OCI-LY7 (cell line): ENCODE results near the gene SH3BP1. TPM values are rescaled to one million over a fixed set of nuclear protein-coding genes. Genes with fewer than 3 reads are reported as not detected.

Experiments used
- BruUV-seq: library from RNA; stranded (reverse); fragments of 400-500 nt; replicated peaks from 2 replicates; lab custom pipeline; 2021; lab: Mats Ljungman, UMichigan
- CTCF ChIA-PET: fragments of 300-600 bp; sonication (Branson Sonifier 250); formaldehyde crosslinking; loops from one replicate; lab custom pipeline; 2022; ENCODE audit warnings: antibody characterized with exemption; ENCODE audit not compliant: unreplicated experiment; lab: Charles Lee
- POLR2A ChIA-PET: fragments of 300-600 bp; sonication (Branson Sonifier 250); formaldehyde crosslinking; loops from one replicate; lab custom pipeline; 2022; ENCODE audit warnings: antibody characterized with exemption; lab: Charles Lee
- DNase-seq: peaks from one replicate; pipeline ENCODE4 v3.0.0-alpha.2; 2015; ENCODE audit warnings: low spot score
- H2AFZ ChIP-seq: fragments of 200-600 bp; sonication (generic), shearing (Covaris generic); 2 replicates; pipeline ENCODE4 v1.6.1; 2014; ENCODE audit warnings: mild to moderate bottlenecking, antibody characterized with exemption, low read length, moderate library complexity
- H3K27ac ChIP-seq: fragments of 200-600 bp; sonication (generic); 2 replicates; pipeline ENCODE4 v1.5.1; 2014; ENCODE audit warnings: mixed run types, low read depth, mild to moderate bottlenecking, moderate library complexity, low read length, inconsistent platforms; ENCODE audit not compliant: poor library complexity, severe bottlenecking
- H3K36me3 ChIP-seq: fragments of 200-600 bp; sonication (generic); 2 replicates; pipeline ENCODE4 v1.6.1; 2014; ENCODE audit warnings: mild to moderate bottlenecking, antibody characterized with exemption, low read length, moderate library complexity, mixed read lengths; ENCODE audit not compliant: insufficient read depth
- H3K4me1 ChIP-seq: fragments of 200-600 bp; sonication (generic); 2 replicates; pipeline ENCODE4 v1.5.1; 2014; ENCODE audit warnings: mild to moderate bottlenecking, low read length; ENCODE audit not compliant: insufficient read depth, poor library complexity, severe bottlenecking
- H3K4me2 ChIP-seq: fragments of 200-600 bp; sonication (generic); 2 replicates; pipeline ENCODE4 v1.6.1; 2014; ENCODE audit warnings: mild to moderate bottlenecking, low read length
- H3K4me3 ChIP-seq: fragments of 200-600 bp; sonication (generic); 2 replicates; pipeline ENCODE4 v1.5.1; 2014; ENCODE audit warnings: mild to moderate bottlenecking, low read depth, low read length; ENCODE audit not compliant: poor library complexity, severe bottlenecking
- H3K79me2 ChIP-seq: fragments of 200-600 bp; sonication (generic); 2 replicates; pipeline ENCODE4 v1.6.1; 2016; ENCODE audit warnings: low read depth, mild to moderate bottlenecking, low read length, moderate library complexity, mixed read lengths; ENCODE audit not compliant: insufficient read depth
- H3K9me2 ChIP-seq: fragments of 200-600 bp; sonication (generic); 2 replicates; pipeline ENCODE4 v1.6.1; 2016; ENCODE audit warnings: mild to moderate bottlenecking, low read length, mixed read lengths; ENCODE audit not compliant: insufficient read depth
- H3K9me3 ChIP-seq: fragments of 200-600 bp; sonication (generic); 2 replicates; pipeline ENCODE4 v1.6.1; 2014; ENCODE audit warnings: mild to moderate bottlenecking, mixed run types, low read length, mixed read lengths
- H4K20me1 ChIP-seq: fragments of 200-600 bp; sonication (generic); 2 replicates; pipeline ENCODE4 v1.6.1; 2014; ENCODE audit warnings: mild to moderate bottlenecking, antibody characterized with exemption, low read length, moderate library complexity, mixed read lengths; ENCODE audit not compliant: insufficient read depth
- EZH2phosphoT487 ChIP-seq: fragments of 200-600 bp; sonication (generic); IDR thresholded peaks from 2 replicates; pipeline ENCODE4 v1.6.1; 2018; ENCODE audit warnings: low read depth, borderline replicate concordance, mild to moderate bottlenecking, mixed run types, antibody characterized with exemption, low read length, moderate library complexity, mixed read lengths
- intact Hi-C: fragments of 100-400 bp; cut with micrococcal nuclease; formaldehyde crosslinking; loops from one replicate; pipeline ENCODE4 v1.10.0; 2022; ENCODE audit not compliant: unreplicated experiment
- total RNA-seq, 2 experiments: library from RNA; depleted of rRNA in 1 of 2; stranded (reverse); fragments of >200 nt in 1 of 2; shearing (Covaris generic) in 1 of 2; gene quantifications; 2 replicates each; pipeline ENCODE4 v1.2.3, GENCODE V29; 2014 to 2022
- TF ChIP-seq, protein P1 (sequence below): fragments of 200-600 bp; sonication (generic); conservative IDR thresholded peaks from 2 replicates; pipeline ENCODE4 v1.5.1; 2014; ENCODE audit warnings: mild to moderate bottlenecking, antibody characterized with exemption, low read length, moderate library complexity, mixed read lengths

SH3BP1 gene
- total RNA-seq, 2 experiments from 2014 or later = 15.3 to 48.4 TPM

GRCh38 chr22:37701141-37701786, 61.8 kb downstream of the SH3BP1 start:
- no peaks in the 10 kb centered on the region for H3K79me2 ChIP-seq
- no peak overlapping the region for H3K27ac ChIP-seq
- no peak for TF ChIP-seq EZH2phosphoT487
- TF ChIP-seq, protein P1, sequence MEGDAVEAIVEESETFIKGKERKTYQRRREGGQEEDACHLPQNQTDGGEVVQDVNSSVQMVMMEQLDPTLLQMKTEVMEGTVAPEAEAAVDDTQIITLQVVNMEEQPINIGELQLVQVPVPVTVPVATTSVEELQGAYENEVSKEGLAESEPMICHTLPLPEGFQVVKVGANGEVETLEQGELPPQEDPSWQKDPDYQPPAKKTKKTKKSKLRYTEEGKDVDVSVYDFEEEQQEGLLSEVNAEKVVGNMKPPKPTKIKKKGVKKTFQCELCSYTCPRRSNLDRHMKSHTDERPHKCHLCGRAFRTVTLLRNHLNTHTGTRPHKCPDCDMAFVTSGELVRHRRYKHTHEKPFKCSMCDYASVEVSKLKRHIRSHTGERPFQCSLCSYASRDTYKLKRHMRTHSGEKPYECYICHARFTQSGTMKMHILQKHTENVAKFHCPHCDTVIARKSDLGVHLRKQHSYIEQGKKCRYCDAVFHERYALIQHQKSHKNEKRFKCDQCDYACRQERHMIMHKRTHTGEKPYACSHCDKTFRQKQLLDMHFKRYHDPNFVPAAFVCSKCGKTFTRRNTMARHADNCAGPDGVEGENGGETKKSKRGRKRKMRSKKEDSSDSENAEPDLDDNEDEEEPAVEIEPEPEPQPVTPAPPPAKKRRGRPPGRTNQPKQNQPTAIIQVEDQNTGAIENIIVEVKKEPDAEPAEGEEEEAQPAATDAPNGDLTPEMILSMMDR = no peak
- H3K9me3 ChIP-seq = no peaks in the 10 kb centered on the region
- ChIA-PET CTCF (no interaction called here), POLR2A (no interaction called here)
- H3K9me2 ChIP-seq = no peaks in the 10 kb centered on the region
- no peaks in the 10 kb centered on the region for H3K36me3 ChIP-seq
- no peak overlapping the region for H3K4me2 ChIP-seq
- no peak for DNase-seq
- H3K4me1 ChIP-seq = peaks cover 7% of the 10 kb centered on the region
- H2AFZ ChIP-seq = no peak overlapping the region
- H3K4me3 ChIP-seq = no peak overlapping the region
- BruUV-seq = no TSS peak
- no peaks in the 10 kb centered on the region for H4K20me1 ChIP-seq
- intact Hi-C loops = no loop called here

- no TSS peak for BruUV-seq
- Histone ChIP-seq H2AFZ (no peak overlapping the region), H3K79me2 (no peaks in the 10 kb centered on the region), H3K4me3 (no peak overlapping the region), H3K36me3 (no peaks in the 10 kb centered on the region), H3K4me2 (no peak overlapping the region), H3K27ac (no peak overlapping the region), H3K4me1 (no peaks in the 10 kb centered on the region), H3K9me2 (no peaks in the 10 kb centered on the region), H3K9me3 (no peaks in the 10 kb centered on the region), H4K20me1 (no peaks in the 10 kb centered on the region)
- intact Hi-C loops = no loop called here
- ChIA-PET CTCF (no interaction called here), POLR2A (no interaction called here)
- no peak for DNase-seq
- TF ChIP-seq, protein P1 = no peak
- no peak for TF ChIP-seq EZH2phosphoT487
Observed at GRCh38 chr22:37703906-37704305, 64.4 kb downstream of the SH3BP1 start.

GRCh38 chr22:37704645-37705044, 65.2 kb downstream of the SH3BP1 start:
- ChIA-PET CTCF (no interaction called here), POLR2A (interaction anchor here (0.6 kb wide), 1 partner anchor 130 kb away, joined by 5 read pairs; no protein-coding TSS in a partner anchor)
- H3K9me2 ChIP-seq = no peaks in the 10 kb centered on the region
- no peak for DNase-seq
- H3K4me1 ChIP-seq = no peaks in the 10 kb centered on the region
- no peaks in the 10 kb centered on the region for H4K20me1 ChIP-seq
- H3K4me2 ChIP-seq = no peak overlapping the region
- no peak overlapping the region for H2AFZ ChIP-seq
- H3K79me2 ChIP-seq = no peaks in the 10 kb centered on the region
- no peaks in the 10 kb centered on the region for H3K36me3 ChIP-seq
- no peak overlapping the region for H3K27ac ChIP-seq
- BruUV-seq = no TSS peak
- intact Hi-C loops = no loop called here
- H3K4me3 ChIP-seq = no peak overlapping the region
- no peaks in the 10 kb centered on the region for H3K9me3 ChIP-seq
- TF ChIP-seq, protein P1 = no peak
- TF ChIP-seq EZH2phosphoT487 = no peak
